NCI-H1930 (cell line): ENCODE measurements around the gene MRPL50.

Experiments used
- DNase-seq, 2 experiments: peaks; one replicate each; lab custom pipeline; 2025; lab: John Stamatoyannopoulos, UW

The MRPL50 gene

GRCh38 chr9:101375546-101375945 is 22.9 kb downstream of the MRPL50 start:
- no peak for DNase-seq

- DNase-seq, result no peak
These were observed 25.9 kb downstream of the MRPL50 start for GRCh38 chr9:101372327-101373118.

- no peak for DNase-seq
These were observed 26.6 kb downstream of the MRPL50 start for GRCh38 chr9:101371813-101372212.

- no peak for DNase-seq
These were observed 28.4 kb downstream of the MRPL50 start for GRCh38 chr9:101369884-101370531.

- DNase-seq, result no peak
These were observed 29.1 kb downstream of the MRPL50 start for GRCh38 chr9:101369286-101369685.

- DNase-seq, result no peak
These were observed 31.1 kb downstream of the MRPL50 start for GRCh38 chr9:101367323-101367722.

GRCh38 chr9:101366038-101366756 is 32.2 kb downstream of the MRPL50 start:
- no peak for DNase-seq

- DNase-seq, result no peak
These were observed 33.2 kb downstream of the MRPL50 start for GRCh38 chr9:101365181-101365580.

- no peak for DNase-seq
These were observed 36.0 kb downstream of the MRPL50 start for GRCh38 chr9:101362450-101362849.

GRCh38 chr9:101360647-101361046 is 37.8 kb downstream of the MRPL50 start:
- DNase-seq, result no peak

- no peak for DNase-seq
These were observed 38.7 kb downstream of the MRPL50 start for GRCh38 chr9:101359679-101360078.

- DNase-seq, result no peak
These were observed 41.8 kb downstream of the MRPL50 start for GRCh38 chr9:101356619-101357018.

- DNase-seq, result no peak
These were observed 43.4 kb downstream of the MRPL50 start for GRCh38 chr9:101354765-101355708.

- no peak for DNase-seq
These were observed 44.2 kb downstream of the MRPL50 start for GRCh38 chr9:101354143-101354764.

- DNase-seq, result no peak
These were observed 44.7 kb downstream of the MRPL50 start for GRCh38 chr9:101353683-101354082.

- DNase-seq, result no peak
These were observed 45.4 kb downstream of the MRPL50 start for GRCh38 chr9:101352892-101353463.

GRCh38 chr9:101350285-101350684 is 48.1 kb downstream of the MRPL50 start:
- DNase-seq, result no peak

GRCh38 chr9:101342595-101342994 is 55.8 kb downstream of the MRPL50 start:
- DNase-seq, result no peak

GRCh38 chr9:101341958-101342357 is 56.5 kb downstream of the MRPL50 start:
- DNase-seq, result no peak
